HAP-1 (cell line): ENCODE data around the gene SYT8.
"Not testable (repeated sequence)": the region's sequence is repeated elsewhere in the genome, so short reads cannot be mapped to it uniquely, and the experiment has no call there.

Experiments used
- DNase-seq, 2 experiments: peaks; one replicate each; pipeline ENCODE4 v3.0.0-alpha.2; 2016 to 2020; ENCODE audit warnings: low spot score in 2 of 2
- H3K27me3 ChIP-seq: fragments of 250-450 bp; sonication (Bioruptor Pico); 2 replicates; pipeline ENCODE4 v1.5.1; 2020; ENCODE audit warnings: low read depth, mild to moderate bottlenecking, moderate library complexity
- H3K36me3 ChIP-seq: fragments of 250-450 bp; sonication (Bioruptor Pico); replicated peaks from 2 replicates; pipeline ENCODE4 v1.5.1; 2020; ENCODE audit warnings: mild to moderate bottlenecking
- H3K4me1 ChIP-seq: fragments of 250-450 bp; sonication (Bioruptor Pico); 2 replicates; pipeline ENCODE4 v1.5.1; 2020; ENCODE audit warnings: mild to moderate bottlenecking
- H3K4me3 ChIP-seq: fragments of 250-450 bp; sonication (Bioruptor Pico); 2 replicates; pipeline ENCODE4 v1.5.1; 2020; ENCODE audit warnings: mild to moderate bottlenecking, moderate library complexity
- H3K9me3 ChIP-seq: fragments of 250-450 bp; sonication (Bioruptor Pico); 2 replicates; pipeline ENCODE4 v1.5.1; 2020; ENCODE audit warnings: mild to moderate bottlenecking, moderate library complexity
- in situ Hi-C: fragments of 300-500 bp; cut with MboI; formaldehyde crosslinking; loops from 3 replicates; pipeline ENCODE4 v1.14.3; 2020; ENCODE audit warnings: low sequenced_read_pairs, inconsistent platforms, mixed read lengths

SYT8 gene

DNA sequence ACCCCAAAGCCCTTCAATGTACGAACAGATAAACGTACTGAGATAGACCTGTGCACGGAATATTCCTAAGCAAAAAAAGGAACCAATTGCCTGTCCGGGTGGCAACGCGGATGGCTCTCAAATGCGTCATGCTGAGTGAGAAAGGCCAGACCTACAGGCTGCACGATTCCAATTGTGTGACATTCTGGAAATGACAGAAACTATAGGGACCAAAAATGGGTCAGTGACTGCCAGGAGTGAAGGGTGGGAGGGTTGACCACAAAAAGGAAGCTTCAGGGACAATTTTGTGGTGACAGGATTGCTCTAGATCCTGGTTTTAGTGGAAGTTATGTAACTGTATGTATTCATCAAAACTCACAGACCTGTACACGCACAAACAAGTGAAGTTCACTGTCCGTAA lies 24.0 kb upstream of the SYT8 start:
- in situ Hi-C loops: no loop called here
- Histone ChIP-seq H3K9me3 (no peaks in the 10 kb centered on the region), H3K36me3 (no peaks in the 10 kb centered on the region), H3K4me1 (no peaks in the 10 kb centered on the region), H3K27me3 (peaks cover 9% of the 10 kb centered on the region), H3K4me3 (no peak overlapping the region)
- DNase-seq: no peak

DNA sequence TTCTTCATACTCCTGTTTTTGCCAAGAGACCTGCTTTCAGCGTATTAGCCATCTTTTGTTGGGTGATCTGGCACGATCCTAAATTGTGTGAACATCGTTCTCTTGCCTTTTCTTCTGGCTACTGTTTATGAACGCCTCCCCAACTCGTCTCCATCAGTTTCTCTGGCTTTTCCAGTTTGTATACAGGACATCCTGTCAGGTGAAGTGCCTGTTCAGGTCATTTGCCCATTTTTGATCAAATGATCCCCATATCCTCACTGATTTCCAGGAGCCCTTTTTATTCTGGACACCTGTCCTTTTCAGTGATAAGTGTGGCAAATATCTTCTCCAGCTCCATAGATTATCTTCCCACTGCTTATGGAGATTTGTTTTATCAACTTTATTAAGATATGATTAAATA lies 22.5 kb upstream of the SYT8 start:
- peaks cover 9% of the 10 kb centered on the region for H3K27me3 ChIP-seq
- no peaks in the 10 kb centered on the region for H3K9me3 ChIP-seq
- no peak for DNase-seq
- no peaks in the 10 kb centered on the region for H3K36me3 ChIP-seq
- no peaks in the 10 kb centered on the region for H3K4me1 ChIP-seq
- in situ Hi-C loops: no loop called here
- no peak overlapping the region for H3K4me3 ChIP-seq

DNA sequence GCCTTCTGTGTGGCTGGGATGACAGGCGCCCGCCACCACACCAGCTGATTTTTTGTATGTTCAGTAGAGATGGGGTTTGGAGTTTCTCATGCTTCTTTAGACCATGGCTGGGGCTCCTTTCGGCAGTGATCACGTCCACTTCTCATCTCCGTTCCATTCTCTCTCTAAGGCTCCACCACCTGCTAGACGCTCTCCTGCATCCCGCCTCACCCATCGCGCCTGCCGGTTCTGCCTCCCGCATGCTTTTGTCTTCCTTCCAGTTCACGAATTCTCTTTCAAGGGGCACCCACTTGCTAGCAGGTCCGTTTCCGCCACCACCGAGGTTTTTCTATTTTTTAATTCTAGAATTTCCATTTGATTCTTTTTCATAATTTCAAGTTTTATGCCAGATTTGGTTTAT lies 22.0 kb upstream of the SYT8 start:
- H3K4me1 ChIP-seq: no peaks in the 10 kb centered on the region
- H3K9me3 ChIP-seq: no peaks in the 10 kb centered on the region
- H3K36me3 ChIP-seq: no peaks in the 10 kb centered on the region
- peaks cover 9% of the 10 kb centered on the region for H3K27me3 ChIP-seq
- in situ Hi-C loops: no loop called here
- no peak for DNase-seq
- no peak overlapping the region for H3K4me3 ChIP-seq

DNA sequence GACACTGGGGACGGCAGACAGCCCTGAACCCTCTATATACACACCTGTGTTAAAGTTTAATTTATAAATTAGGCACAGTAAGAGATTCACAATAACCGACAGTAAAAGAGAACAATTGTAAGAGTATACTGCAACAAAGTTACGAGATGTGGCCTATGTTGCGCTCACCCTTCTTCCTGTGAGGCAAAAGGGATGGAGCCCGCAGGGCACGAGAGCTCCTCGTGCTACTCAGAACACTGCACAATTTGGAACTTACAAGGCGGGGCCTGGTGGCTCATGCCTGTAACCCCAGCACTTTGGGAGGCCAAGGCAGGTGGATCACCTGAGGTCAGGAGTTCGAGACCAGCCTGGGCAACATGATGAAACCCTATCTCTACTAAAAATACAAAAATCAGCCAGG lies 21.4 kb upstream of the SYT8 start:
- H3K27me3 ChIP-seq, H3K4me1 ChIP-seq, in situ Hi-C loops, DNase-seq, H3K9me3 ChIP-seq, H3K4me3 ChIP-seq, H3K36me3 ChIP-seq: not testable (repeated sequence)

DNA sequence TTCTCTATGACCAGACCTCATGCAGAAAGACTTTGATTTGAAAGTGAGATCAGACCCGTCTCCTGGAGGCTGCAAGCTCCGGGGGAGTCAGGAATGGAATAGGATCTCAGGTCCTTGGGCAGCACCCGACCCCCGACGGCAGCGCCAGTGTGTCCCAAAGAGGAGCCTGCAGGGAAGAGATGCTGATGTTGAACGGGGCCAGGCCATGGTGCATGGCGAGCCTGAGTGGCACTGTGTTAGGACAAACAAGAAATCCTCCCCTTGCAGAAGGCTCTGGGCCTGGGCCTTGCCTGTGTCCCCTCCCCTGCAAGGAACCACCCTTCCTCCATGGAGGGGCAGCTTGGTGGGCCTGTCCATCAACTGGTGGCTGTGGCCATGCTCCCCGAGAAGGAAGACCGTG lies 20.1 kb upstream of the SYT8 start:
- Histone ChIP-seq H3K9me3 (no peaks in the 10 kb centered on the region), H3K4me1 (no peaks in the 10 kb centered on the region), H3K36me3 (no peaks in the 10 kb centered on the region), H3K27me3 (peaks cover 9% of the 10 kb centered on the region), H3K4me3 (no peak overlapping the region)
- in situ Hi-C loops: no loop called here
- DNase-seq: no peak

DNA sequence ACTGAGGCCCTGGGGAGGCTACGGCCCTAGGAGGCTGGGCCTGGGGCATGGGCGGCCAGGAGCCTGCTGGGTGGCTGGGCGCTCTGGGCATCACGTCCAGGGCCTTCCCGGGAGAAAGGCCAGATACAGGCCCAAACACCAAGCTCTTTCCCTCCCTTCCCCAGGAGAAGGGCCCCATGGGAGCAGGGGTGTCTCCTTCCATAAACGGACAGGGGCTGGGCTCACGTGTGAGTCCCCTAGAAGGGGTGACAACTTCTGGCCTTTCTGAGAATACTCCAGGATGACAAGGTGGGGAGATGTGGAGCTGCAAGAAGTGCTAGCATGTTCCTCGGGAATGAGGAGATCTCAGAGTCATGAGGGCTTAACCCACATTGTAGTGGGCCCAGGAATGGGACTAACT lies 19.5 kb upstream of the SYT8 start:
- Histone ChIP-seq H3K9me3 (no peaks in the 10 kb centered on the region), H3K4me1 (no peaks in the 10 kb centered on the region), H3K4me3 (no peak overlapping the region), H3K27me3 (peaks cover 7% of the 10 kb centered on the region), H3K36me3 (no peaks in the 10 kb centered on the region)
- DNase-seq: no peak
- in situ Hi-C loops: no loop called here

DNA sequence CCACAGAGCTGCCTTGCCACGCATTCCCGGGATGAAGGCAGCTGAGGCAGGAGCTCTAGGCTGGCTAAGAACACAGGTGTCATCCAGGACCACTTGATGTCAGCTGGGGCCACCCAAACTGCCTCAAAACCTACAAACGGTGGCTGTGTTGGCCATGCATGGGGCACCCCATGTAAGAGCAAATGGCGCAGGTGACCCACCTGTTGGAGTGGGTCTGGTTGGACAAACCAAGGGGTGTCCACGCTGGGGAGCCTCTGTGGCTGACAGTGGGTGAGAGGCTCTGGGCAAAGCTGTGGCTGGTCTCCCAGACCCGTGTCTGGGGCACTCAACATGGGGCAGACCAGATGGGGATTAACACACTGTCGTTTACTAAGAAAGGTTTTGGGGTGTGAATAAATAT lies 19.0 kb upstream of the SYT8 start:
- in situ Hi-C loops: no loop called here

DNA sequence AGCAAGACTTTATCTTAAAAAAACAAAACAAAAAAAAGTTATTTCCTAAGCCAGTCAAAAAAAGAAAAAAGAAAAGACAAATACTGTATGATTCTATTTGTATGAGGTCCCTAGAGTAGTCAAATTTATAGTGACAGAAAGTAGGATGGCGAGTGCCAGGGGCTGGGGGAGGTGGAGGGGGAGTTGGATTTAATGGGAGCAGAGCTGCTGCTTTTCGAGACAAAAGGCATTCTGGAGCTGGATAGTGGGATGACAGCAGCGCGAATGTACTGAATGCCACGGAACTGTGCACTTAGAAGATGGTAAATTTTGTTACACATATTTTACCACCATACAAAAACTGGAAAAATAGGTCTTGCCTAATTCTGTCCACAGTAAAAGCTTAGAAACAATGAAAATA lies 17.8 kb upstream of the SYT8 start:
- H3K27me3 ChIP-seq: no peaks in the 10 kb centered on the region
- H3K4me3 ChIP-seq: no peak overlapping the region
- H3K4me1 ChIP-seq: no peaks in the 10 kb centered on the region
- in situ Hi-C loops: no loop called here
- no peaks in the 10 kb centered on the region for H3K9me3 ChIP-seq
- DNase-seq: no peak
- no peaks in the 10 kb centered on the region for H3K36me3 ChIP-seq

More for the DNA sequence above, 19.0 kb upstream of the SYT8 start:
- Histone ChIP-seq H3K4me3 (no peak overlapping the region), H3K9me3 (no peaks in the 10 kb centered on the region), H3K27me3 (peaks cover 3% of the 10 kb centered on the region), H3K4me1 (no peaks in the 10 kb centered on the region), H3K36me3 (no peaks in the 10 kb centered on the region)
- no peak for DNase-seq

DNA sequence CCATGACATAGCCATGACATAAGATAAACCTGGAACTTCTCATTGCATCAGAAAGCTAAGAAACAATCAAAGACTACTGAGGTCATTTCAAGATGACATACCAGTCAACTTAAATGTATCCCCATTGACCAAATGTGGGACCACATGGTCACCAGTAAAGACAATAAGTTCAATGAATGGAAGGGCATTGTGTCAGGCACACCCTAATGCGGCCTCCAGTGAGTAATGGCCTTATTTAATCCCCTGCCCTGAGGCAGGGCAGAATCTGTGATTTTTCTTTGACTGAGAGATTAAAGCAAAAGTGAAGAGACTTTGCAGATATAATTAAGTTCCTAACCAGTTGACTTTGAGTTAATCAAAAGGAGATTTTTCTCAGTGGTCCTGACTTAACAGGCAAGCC lies 17.3 kb upstream of the SYT8 start:
- no peak overlapping the region for H3K4me3 ChIP-seq
- no peaks in the 10 kb centered on the region for H3K27me3 ChIP-seq
- in situ Hi-C loops: no loop called here
- H3K4me1 ChIP-seq: no peaks in the 10 kb centered on the region
- H3K36me3 ChIP-seq: no peaks in the 10 kb centered on the region
- peak; percentile 23 to 32 for DNase-seq
- no peaks in the 10 kb centered on the region for H3K9me3 ChIP-seq

DNA sequence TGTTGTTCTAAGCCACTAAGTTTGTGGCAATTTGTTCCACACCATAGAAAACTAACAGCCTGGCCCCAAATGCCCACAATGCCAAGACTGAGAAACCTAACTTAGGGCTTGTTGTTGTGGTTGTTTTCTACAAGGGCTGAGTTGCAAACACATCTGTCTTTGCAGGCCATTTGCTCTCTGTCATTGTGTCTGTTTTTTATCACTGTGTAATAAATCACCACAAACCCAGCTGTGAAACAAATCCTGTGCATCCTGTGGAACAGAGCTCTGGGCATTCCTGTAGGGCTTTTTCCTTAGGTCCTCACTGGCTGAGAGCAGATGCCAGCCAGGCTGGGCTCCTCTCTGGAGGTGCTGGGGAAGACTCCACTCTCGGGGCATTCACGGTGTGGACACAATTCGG lies 15.7 kb upstream of the SYT8 start:
- Histone ChIP-seq H3K27me3 (no peaks in the 10 kb centered on the region), H3K9me3 (no peaks in the 10 kb centered on the region), H3K4me1 (no peaks in the 10 kb centered on the region), H3K4me3 (no peak overlapping the region), H3K36me3 (no peaks in the 10 kb centered on the region)
- DNase-seq: no peak
- in situ Hi-C loops: no loop called here

DNA sequence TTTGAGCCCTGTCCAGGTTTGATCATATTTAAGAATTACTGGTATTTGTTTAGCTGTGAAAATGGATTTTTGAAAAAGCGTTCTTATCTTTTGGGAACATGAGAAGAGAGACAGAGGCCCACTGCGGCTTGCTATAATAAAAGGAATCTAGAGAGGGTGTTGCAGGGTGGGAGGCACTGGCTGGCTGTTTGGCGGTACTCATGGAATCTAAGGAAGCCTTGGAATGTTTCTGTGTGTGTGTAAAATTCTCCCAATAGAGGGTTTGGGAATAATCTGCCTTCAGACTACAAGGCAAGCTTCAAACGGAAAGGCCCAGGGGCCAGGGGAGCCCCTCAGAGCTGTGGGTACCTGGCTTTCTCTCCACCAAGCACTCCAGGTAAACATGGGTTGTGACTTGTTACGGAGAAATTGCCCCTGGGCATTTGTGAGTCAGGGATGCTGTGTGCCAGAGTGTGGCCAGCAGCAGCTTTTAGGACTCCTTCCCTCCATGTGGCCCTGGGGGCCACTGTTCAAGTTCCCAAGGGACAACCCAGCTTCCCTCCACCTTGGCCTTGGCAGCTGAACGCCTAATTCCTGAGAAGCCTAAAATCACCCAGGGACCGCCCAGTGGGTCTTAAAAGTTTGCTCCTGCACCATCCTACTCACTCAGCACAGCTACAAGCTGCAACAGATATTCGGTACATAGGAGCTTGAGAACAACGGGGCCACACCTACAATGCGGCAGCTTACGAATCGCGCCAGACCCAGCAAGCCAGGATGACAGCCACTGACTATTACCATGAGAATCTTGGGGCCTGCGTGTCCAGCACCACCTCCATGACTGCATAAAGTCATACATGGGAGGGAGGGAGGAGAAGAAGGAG lies 14.1 kb upstream of the SYT8 start:
- Histone ChIP-seq H3K4me3 (no peak overlapping the region), H3K4me1 (no peaks in the 10 kb centered on the region), H3K36me3 (no peaks in the 10 kb centered on the region), H3K27me3 (no peaks in the 10 kb centered on the region), H3K9me3 (no peaks in the 10 kb centered on the region)
- no peak for DNase-seq
- in situ Hi-C loops: loop anchor here (5.0 kb wide), 1 partner anchor 123 kb away; the partner anchor contains the start of gene KRTAP5-6

DNA sequence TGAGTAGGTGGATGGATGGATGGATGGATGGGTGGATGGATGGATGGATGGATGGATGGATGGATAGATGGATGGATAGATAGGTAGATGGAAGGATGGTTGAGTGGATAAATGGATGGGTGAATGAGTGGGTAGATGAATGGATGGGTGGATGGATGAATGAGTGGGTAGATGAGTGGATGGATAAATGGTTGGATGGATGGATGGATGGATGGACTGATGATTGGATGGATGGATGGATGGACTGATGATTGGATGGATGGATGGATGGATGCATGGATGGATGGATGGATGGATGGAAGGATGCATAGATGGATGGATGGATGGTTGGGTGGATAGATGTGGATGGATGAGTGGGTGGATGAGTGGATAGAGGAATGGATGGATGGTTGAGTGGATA lies 13.2 kb upstream of the SYT8 start:
- H3K4me1 ChIP-seq: no peaks in the 10 kb centered on the region
- no peaks in the 10 kb centered on the region for H3K27me3 ChIP-seq
- no peaks in the 10 kb centered on the region for H3K36me3 ChIP-seq
- no peak overlapping the region for H3K4me3 ChIP-seq
- no peaks in the 10 kb centered on the region for H3K9me3 ChIP-seq
- in situ Hi-C loops: loop anchor here (5.0 kb wide), 1 partner anchor 124 kb away; the partner anchor contains the start of gene KRTAP5-6
- DNase-seq: no peak

DNA sequence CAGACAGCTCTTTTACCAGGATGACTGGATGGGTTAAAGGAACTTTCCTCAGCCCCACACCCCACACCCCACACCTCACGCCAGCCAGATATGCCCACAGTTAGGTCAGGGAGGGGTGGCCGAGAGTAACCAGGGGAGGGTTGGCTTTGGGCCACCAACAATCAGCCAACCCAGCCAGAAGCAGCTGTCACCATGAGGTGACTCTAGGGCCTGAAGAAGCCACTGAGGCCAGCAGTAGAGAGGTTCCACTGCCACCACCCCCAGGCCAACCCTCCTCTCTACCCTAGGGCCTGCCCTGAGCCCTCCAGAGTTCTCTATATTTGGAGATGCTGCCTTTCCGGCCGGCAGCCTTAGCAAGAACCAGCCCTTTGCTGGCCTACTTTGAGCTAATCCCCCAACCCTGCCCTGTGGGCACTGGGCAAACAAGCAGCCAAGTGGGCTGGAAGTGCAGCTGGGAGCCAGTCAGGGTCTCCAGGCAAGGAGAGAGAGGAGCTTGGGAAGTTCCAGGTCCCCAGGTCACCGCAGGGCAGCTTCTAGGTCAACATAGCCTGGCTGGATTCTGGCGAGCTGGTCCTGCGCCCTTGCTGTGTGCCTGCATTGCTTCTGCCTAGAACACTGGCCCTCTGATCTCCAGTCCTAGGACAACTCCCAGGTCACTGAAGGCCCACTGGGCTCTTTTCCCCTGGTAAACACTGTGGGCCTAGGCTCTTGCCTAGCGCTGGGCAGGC lies 12.0 kb upstream of the SYT8 start:
- H3K4me3 ChIP-seq: no peak overlapping the region
- H3K4me1 ChIP-seq: no peaks in the 10 kb centered on the region
- H3K9me3 ChIP-seq: no peaks in the 10 kb centered on the region
- in situ Hi-C loops: loop anchor here (5.0 kb wide), 1 partner anchor 126 kb away; the partner anchor contains the start of gene KRTAP5-6
- H3K36me3 ChIP-seq: no peaks in the 10 kb centered on the region
- DNase-seq: no peak
- no peaks in the 10 kb centered on the region for H3K27me3 ChIP-seq
